KOPT-K1 (cell line): ENCODE data around the gene RGS4.

ENCODE experiments used
- H3K27ac ChIP-seq: fragments of 200-600 bp; sonication (generic); 2 replicates; pipeline ENCODE4 v1.5.1; 2016; ENCODE audit warnings: antibody characterized with exemption, mild to moderate bottlenecking, low read depth, low read length; ENCODE audit not compliant: poor library complexity, severe bottlenecking
- H3K36me3 ChIP-seq: fragments of 200-600 bp; sonication (generic); 2 replicates; pipeline ENCODE4 v1.5.1; 2017; ENCODE audit warnings: antibody characterized with exemption, mild to moderate bottlenecking, low read length, moderate library complexity; ENCODE audit not compliant: insufficient read depth
- H3K9me3 ChIP-seq: fragments of 200-600 bp; sonication (generic); 2 replicates; pipeline ENCODE4 v1.5.1; 2017; ENCODE audit warnings: antibody characterized with exemption, low read length, mild to moderate bottlenecking; ENCODE audit not compliant: insufficient read depth, poor library complexity, severe bottlenecking

The RGS4 gene

DNA sequence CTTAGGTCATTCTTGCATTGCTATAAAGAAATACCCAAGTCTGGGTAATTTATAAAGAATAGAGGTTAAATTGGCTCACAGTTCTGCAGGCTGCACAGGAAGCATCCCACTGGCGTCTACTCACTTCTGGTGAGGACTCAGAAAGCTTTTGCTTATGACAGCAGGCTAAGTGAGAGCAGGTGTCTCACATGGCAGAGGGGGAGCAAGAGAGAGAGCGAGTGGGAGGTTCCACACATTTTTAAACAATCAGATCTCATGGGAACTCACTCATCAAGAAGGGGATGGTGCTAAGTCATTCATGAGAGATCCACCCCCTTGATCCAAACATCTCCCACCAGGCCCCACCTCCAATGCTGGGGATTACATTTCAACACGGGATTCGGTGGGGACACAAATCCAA lies 13.6 kb upstream of the RGS4 start:
- H3K9me3 ChIP-seq = no peaks in the 10 kb centered on the region
- no peaks in the 10 kb centered on the region for H3K36me3 ChIP-seq
- no peak overlapping the region for H3K27ac ChIP-seq

DNA sequence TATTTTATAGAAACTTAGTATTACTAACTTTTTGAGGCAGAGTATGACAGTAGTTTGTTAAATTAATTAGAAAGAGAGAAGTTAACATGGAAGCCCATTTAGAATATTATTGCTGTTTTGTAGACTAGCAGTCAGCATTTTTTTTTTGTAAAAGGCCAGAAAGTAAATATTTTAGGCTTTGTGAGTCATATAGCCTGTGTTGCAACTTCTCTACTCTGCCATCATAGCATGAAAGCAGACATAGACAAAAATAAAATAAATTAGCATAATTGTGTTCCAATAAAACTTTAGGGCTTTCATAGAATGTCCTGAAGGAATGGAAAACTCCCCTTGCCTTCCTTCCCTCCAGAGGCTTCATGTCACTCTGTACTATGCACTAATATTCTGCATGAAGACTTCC lies 12.3 kb upstream of the RGS4 start:
- no peak overlapping the region for H3K27ac ChIP-seq
- H3K9me3 ChIP-seq = no peaks in the 10 kb centered on the region
- H3K36me3 ChIP-seq = no peaks in the 10 kb centered on the region

DNA sequence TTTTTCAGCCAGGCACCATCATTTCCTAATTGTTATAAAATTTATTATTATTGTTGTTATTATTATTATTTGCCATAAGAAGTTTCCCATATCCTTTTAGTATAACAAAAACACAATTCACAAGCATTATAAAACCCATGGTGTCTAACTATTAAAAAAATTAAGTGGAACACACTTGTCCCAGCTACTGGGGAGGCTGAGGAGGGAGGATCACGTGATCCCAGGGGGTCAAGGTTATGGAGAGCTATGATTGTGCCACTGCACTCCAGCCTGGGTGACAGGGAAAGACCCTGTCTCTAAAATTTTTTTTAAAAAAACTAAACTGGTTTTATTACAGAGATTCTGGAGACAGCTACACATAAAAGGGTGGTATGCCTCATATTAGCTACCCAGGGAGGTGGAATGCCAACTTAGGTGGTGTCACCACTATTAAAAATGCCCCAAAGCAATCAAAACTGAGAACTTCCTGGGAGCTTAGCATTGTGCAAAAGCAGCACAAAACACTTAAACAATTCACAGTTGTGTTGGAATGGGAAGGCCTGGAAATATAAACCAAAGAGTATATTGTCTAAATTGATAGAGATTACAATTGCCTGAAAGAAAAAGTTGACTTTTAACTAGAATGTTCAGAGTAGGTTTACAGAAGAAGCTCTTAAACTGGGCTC lies 8.7 kb upstream of the RGS4 start:
- H3K27ac ChIP-seq = no peak overlapping the region
- H3K36me3 ChIP-seq = no peaks in the 10 kb centered on the region
- no peaks in the 10 kb centered on the region for H3K9me3 ChIP-seq

DNA sequence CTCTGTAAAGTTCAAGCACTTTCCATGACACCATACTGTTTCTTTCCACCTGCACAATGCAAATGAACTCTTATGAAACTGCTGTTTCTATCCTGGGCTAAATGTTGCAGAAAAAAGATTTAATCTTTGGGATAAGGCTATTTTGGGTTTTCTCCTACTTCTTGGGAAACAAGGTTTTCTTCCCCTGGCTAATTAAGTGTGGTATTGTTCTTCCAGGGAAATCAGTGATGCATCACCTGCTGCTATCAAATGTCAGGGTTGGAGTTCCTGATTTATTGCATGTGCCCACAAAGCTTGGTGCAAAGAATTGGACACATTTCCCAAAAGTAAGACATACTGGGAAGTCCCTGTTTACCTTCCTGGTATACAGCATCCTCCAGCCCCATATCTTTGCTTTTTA lies 6.0 kb upstream of the RGS4 start:
- H3K9me3 ChIP-seq = no peaks in the 10 kb centered on the region
- no peaks in the 10 kb centered on the region for H3K36me3 ChIP-seq
- H3K27ac ChIP-seq = no peak overlapping the region

DNA sequence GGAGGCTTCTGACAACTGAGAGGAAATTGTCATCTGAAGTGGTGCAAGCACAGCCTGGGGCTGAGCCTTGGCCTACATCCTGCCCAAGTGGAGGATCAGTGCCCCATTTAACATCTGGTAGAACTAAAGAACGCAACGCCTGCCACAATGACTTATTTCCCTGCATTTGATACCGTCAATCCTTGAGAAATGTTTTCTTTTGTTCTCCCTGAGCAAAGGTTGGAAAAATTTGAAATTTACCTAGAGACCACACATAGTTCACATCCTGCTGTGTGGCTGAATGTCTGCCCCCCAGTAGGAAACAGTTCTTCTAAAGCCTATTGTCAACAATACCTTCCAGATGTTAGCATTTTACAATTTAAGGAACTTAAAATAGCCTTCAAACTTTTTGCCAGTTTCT lies 5.6 kb upstream of the RGS4 start:
- Histone ChIP-seq H3K9me3 (no peaks in the 10 kb centered on the region), H3K27ac (no peak overlapping the region), H3K36me3 (no peaks in the 10 kb centered on the region)

DNA sequence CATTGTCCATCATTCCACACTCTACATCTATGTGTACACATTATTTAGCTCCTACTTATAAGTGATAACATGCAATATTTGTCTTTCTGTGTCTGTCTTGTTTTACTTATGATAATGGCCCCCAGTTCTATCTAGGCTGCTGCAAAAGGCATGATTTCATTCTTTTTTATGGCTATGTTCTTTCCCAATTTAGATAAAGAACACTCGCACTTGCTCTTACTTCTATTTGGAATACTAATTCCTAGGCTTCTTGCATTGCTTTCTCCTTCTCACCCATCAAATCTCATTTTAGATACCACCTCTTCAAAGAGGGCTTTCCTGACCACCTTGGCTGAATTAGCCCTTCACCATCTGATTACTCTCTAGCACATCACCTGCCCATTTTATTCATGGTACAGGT lies 3.0 kb upstream of the RGS4 start:
- H3K27ac ChIP-seq = no peak overlapping the region
- H3K9me3 ChIP-seq = no peaks in the 10 kb centered on the region
- H3K36me3 ChIP-seq = no peaks in the 10 kb centered on the region

DNA sequence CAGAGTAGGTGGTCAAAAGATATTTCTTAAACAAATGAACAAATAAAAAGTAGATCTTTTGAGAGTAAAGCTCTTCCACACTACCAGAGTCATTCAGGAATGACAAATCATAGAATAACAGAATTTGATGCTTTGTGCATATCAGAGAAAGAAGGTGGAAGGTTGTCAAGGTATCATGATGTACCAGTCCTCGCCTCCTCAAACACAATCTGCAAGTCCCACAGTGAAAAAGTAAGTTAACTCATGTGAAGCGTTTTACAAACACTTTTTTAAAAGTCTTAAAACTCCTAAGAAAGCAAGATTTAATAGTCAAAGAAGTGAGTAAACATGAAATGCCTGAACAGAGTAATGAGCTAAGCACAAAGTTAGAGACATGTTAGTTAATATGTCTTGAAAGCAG lies 2.5 kb upstream of the RGS4 start:
- Histone ChIP-seq H3K9me3 (no peaks in the 10 kb centered on the region), H3K36me3 (no peaks in the 10 kb centered on the region), H3K27ac (no peak overlapping the region)

DNA sequence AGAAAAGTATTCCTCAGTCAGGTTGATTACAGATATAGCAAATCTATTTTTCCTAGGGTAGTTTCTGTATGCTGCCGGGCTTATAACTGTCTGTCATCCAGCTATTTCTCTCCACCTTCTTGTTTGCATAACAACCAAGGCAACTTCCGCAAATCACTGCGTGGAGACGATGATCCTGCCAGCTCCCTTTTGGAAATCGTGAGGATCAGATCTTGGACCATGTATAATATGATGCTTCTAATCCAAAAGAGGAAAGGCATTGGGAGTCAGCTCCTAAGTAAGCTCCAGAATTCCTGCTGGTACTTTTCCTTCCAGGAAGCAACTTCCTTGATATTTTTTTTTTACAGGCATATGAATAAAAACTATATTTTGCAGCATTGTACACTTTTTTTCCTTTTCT lies 445 bp upstream of the RGS4 start:
- Histone ChIP-seq H3K27ac (no peak overlapping the region), H3K36me3 (no peaks in the 10 kb centered on the region), H3K9me3 (no peaks in the 10 kb centered on the region)

DNA sequence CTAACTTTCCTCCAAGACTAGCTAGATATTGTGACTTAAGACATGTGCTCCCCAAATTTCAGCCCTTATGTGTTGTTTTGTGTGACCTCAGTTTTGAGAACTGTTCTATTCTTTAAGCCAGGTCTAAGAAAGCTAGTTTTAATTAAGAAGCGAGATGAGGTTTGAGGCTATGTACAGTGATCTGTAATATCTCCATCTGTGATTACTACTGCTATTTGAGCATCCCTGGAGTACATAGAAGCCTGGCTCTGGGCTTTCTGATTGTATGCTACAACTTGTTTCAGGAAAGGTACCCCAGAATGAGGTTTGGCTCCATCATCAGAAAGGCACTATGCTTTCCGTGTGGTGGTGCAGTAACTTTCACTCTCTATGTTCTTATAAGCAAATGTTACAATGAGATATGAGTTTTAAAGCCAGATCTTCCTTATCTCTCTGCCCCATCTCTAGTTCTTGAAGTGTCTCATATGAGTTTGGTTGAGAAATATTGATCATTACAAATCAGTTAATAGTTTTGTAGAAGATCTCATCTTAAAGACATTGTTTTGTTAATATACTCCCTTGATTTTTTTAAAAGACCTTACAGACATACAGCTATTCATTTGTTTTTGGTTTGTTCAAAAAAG lies 605 bp downstream of the RGS4 start:
- Histone ChIP-seq H3K36me3 (no peaks in the 10 kb centered on the region), H3K9me3 (no peaks in the 10 kb centered on the region), H3K27ac (no peak overlapping the region)

DNA sequence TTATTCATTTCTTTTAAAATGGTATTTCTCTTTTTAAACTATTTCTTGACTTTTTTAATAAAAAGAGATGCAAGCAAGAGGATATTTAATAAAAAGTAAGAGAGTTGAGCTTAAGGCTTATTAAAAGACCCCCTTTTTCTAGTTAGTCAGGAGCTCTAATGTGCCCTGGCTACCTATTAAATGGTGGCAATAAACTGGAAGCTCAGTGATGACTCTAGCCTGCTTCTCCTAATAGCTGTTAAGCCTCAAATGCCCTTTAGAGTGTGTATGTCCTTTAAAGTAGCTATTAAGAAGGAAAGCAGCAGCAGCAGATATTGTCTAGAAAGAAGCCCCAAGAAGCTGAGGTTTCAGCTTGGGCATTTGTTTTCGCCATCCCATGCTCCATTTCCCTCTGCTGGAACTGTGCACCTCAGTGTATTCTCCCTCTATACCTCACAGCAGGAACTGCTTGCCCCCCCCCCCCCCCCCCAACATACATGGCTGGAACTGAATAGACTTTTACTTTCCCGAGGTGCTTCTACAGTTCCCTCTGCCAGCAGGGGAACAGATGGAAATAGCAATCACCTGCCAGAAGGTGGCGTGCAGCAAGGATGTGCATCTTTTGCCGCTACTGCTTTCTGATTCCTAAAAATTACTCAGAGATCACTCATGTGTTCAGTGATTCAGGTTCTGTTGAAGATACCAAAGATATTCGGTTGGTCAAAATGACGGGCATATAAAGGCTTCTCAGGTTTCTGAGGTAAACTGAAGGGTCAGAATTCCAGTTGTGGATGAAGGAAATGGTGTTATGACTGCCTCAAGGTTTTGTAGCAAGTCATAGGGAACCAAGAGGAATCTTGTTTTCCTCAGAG lies 2.5 kb downstream of the RGS4 start:
- H3K27ac ChIP-seq = no peak overlapping the region
- H3K9me3 ChIP-seq = no peaks in the 10 kb centered on the region
- no peaks in the 10 kb centered on the region for H3K36me3 ChIP-seq

DNA sequence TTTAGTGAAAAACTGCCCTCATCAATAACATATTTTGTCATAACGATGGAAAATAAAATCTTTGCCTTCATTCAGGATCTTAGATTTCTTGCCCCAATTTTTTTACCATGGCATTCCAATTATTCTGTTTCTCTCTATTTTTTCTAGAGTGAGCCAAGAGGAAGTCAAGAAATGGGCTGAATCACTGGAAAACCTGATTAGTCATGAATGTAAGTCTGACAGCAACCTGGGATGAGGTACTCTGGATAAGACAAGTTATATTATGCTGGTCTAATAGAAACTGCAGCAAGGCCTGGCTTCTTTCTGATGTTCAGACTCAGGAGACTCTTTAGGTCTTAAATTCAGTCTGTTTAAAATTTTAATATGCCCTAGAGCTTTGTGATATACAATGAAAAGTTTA lies 3.5 kb downstream of the RGS4 start:
- H3K27ac ChIP-seq = no peak overlapping the region
- H3K9me3 ChIP-seq = no peaks in the 10 kb centered on the region
- no peaks in the 10 kb centered on the region for H3K36me3 ChIP-seq

DNA sequence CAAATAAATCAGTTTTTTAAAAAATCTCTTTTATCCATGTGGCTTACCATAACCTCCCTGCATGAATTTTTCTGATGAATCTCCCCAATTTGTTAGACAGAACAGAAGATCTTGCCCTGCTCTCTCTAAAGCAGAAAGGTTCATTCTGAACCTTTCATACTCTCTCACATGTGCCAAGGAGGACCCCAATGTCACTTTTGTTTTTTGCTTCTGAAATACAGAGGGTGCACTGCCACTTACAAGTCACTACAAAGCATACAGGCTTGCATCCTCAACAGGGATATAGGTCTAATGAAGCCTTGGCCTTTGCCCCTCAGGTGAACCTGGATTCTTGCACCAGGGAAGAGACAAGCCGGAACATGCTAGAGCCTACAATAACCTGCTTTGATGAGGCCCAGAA lies 4.8 kb downstream of the RGS4 start:
- no peaks in the 10 kb centered on the region for H3K9me3 ChIP-seq
- H3K27ac ChIP-seq = no peak overlapping the region
- H3K36me3 ChIP-seq = no peaks in the 10 kb centered on the region

DNA sequence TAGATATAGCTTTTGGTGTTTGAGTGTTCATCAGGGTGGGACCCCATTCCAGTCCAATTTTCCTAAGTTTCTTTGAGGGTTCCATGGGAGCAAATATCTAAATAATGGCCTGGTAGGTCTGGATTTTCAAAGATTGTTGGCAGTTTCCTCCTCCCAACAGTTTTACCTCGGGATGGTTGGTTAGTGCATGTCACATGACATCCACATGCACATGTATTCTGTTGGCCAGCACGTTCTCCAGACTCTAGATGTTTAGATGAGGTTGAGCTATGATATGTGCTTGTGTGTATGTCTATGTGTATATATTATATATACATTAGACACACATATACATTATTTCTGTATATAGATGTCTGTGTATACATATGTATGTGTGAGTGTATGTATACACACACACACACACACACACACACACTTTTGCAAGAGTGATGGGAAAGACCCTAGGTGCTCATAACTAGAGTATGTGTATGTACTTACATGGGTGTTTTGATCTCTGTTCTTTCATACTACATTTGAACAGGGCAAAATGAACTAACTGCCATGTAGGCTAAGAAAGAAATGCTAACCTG lies 5.6 kb downstream of the RGS4 start:
- no peaks in the 10 kb centered on the region for H3K36me3 ChIP-seq
- H3K27ac ChIP-seq = no peak overlapping the region
- no peaks in the 10 kb centered on the region for H3K9me3 ChIP-seq

DNA sequence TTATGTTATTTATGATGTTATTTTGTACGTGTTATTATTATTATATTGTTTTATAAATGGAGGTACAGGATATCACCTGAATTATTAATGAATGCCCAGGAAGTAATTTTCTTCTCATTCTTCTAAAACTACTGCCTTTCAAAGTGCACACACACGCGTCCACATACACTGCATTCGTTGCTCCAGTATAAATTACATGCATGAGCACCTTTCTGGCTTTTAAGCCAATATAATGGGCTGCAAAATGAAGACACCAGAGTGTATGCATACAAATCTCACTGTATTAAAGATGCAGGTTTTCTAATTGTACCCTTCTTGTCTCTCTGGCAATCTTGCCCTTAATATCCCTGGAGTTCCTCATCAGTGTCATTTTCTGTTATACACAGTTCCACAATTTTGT lies 6.9 kb downstream of the RGS4 start:
- no peak overlapping the region for H3K27ac ChIP-seq
- H3K36me3 ChIP-seq = no peaks in the 10 kb centered on the region
- no peaks in the 10 kb centered on the region for H3K9me3 ChIP-seq

DNA sequence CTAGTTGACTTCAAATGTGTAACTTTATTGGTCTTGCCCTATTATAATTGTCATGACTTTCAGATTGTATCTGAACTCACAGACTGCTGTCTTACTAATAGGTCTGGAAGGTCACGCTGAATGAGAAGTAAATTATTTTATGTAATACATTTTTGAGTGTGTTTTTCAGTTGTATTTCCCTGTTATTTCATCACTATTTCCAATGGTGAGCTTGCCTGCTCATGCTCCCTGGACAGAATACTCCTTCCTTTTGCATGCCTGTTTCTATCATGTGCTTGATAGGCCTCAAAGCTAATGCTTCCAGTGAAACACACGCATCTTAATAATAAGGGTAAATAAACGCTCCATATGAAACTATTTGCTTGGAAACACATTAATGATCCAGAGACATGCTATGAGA lies 7.3 kb downstream of the RGS4 start:
- H3K9me3 ChIP-seq = no peaks in the 10 kb centered on the region
- H3K36me3 ChIP-seq = no peaks in the 10 kb centered on the region
- no peak overlapping the region for H3K27ac ChIP-seq
